ENCODE data around the gene PHF2. TPM values are rescaled to one million over a fixed set of nuclear protein-coding genes. Genes with fewer than 3 reads are reported as not detected.
A peak's percentile ranks its signal among the peaks of the same experiment; 100 is the strongest.

The PHF2 gene
- total RNA-seq, 1 experiment from 2014 or later, result 17.4 TPM

DNA sequence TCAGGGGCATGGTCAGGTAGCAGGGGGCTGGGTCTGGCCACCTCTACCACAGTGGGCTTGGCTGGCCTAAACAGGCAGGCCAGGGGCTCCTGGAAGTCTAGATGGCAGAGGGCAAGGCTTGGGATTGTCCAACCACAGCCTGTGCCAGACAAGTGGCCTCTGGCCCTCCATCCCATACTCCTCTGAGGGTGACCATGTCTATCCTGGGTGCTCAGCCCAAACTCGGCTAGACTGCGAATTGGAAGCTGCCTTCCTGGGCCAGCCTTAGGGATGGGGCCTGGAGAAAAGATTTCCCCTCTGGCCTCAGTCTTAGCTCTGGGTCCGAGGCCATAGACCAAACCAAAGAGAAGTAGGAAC lies 110.5 kb downstream of the PHF2 start:
- peaks cover 32 to 34% of the 10 kb centered on the region in 2 experiments for H3K9me3 Mint-ChIP-seq
- H4K5ac ChIP-seq (ENCODE audit: insufficient read length, low read depth, low read length), result no peak overlapping the region
- H3K23ac ChIP-seq (ENCODE audit: insufficient read length, low read depth, low read length), result no peak overlapping the region
- H3K9me3 ChIP-seq (ENCODE audit: control insufficient read depth, low read depth, low read length), result peaks cover 7% of the 10 kb centered on the region
- no peak overlapping the region for H3K27ac ChIP-seq (ENCODE audit: insufficient read length, low read depth, low read length)
- no peak overlapping the region for H2AK5ac ChIP-seq (ENCODE audit: insufficient read length, low read length)
- no peaks in the 10 kb centered on the region for H4K20me1 ChIP-seq (ENCODE audit: control insufficient read depth, insufficient read depth, insufficient read length)
- no peak overlapping the region for H3K56ac ChIP-seq (ENCODE audit: insufficient read length, low read depth, low read length)
- no peak overlapping the region for H3K14ac ChIP-seq (ENCODE audit: insufficient read depth, low read length)
- no peaks in the 10 kb centered on the region for H3K79me1 ChIP-seq (ENCODE audit: insufficient read depth, low read depth, low read length, poor library complexity, severe bottlenecking)
- no peaks in the 10 kb centered on the region; the same call in 1 of the 2 replicates for H3K27me3 Mint-ChIP-seq (ENCODE audit: low read depth)
- H2BK120ac ChIP-seq (ENCODE audit: low read depth, low read length, poor library complexity, severe bottlenecking), result no peak overlapping the region
- no peak overlapping the region for H2BK12ac ChIP-seq (ENCODE audit: insufficient read length, low read depth, low read length)
- no peaks in the 10 kb centered on the region for H3K23me2 ChIP-seq (ENCODE audit: insufficient read length, low read depth, low read length, poor library complexity, severe bottlenecking)
- H3K9ac ChIP-seq (ENCODE audit: extremely low read depth, insufficient read length, low read length), result no peak overlapping the region
- H2BK20ac ChIP-seq (ENCODE audit: low read depth, low read length, poor library complexity, severe bottlenecking), result no peak overlapping the region
- no peak for TF ChIP-seq CTCF (conservative IDR thresholded peaks at IDR 0.05)
- H3K4me1 ChIP-seq (ENCODE audit: insufficient read depth, low read length), result no peaks in the 10 kb centered on the region
- H3K4ac ChIP-seq (ENCODE audit: low read depth, low read length), result no peak overlapping the region
- H3K79me2 ChIP-seq (ENCODE audit: insufficient read depth, low read length), result no peaks in the 10 kb centered on the region
- WGBS (ENCODE audit: extremely low coverage, insufficient read length, low lambda C conversion rate), result no CpG with 5 or more reads among the region's 3 CpGs
- H3K4me1 Mint-ChIP-seq, result peaks cover 6 to 12% of the 10 kb centered on the region in 2 experiments; a peak in 3 of 4 replicates
- H3K4me3 Mint-ChIP-seq, result no peak overlapping the region
- H3T11ph ChIP-seq (ENCODE audit: low read length), result no peak overlapping the region
- no peak overlapping the region for H2BK5ac ChIP-seq (ENCODE audit: insufficient read length, low read length)
- no peak overlapping the region for H3K27ac Mint-ChIP-seq
- no peak overlapping the region for H4K8ac ChIP-seq (replicated peaks; ENCODE audit: insufficient read length, low read depth, low read length)
- H4K91ac ChIP-seq (ENCODE audit: insufficient read length, low read depth, low read length), result no peak overlapping the region
- H3K4me2 ChIP-seq (ENCODE audit: insufficient read depth, insufficient read length, low read length), result no peak overlapping the region
- no peak overlapping the region for H3K18ac ChIP-seq (ENCODE audit: insufficient read length, low read depth, low read length)
- H2BK15ac ChIP-seq (ENCODE audit: low read depth, low read length), result no peak overlapping the region
- no peak overlapping the region for H2AFZ ChIP-seq (ENCODE audit: low read length)
- H3K36me3 Mint-ChIP-seq (ENCODE audit: insufficient read depth in 1 of 3, low read depth in 3 of 3), result peaks cover 3 to 21% (median 5%) of the 10 kb centered on the region in 3 experiments; a peak in 4 of 7 replicates
- H3K27me3 ChIP-seq (ENCODE audit: insufficient read depth, low read length), result no peaks in the 10 kb centered on the region
- DNase-seq, result peak; percentile 14

Measured in H9 (cell line).